HepG2 (cell line): ENCODE results near the gene LIME1. TPM values are rescaled to one million over a fixed set of nuclear protein-coding genes. Genes with fewer than 3 reads are reported as not detected.

Experiments used
- CHCHD3 ChIP-seq: sonication (generic); formaldehyde crosslinking; IDR thresholded peaks from 2 replicates; pipeline ENCODE4 v1.8.0; 2022; ENCODE audit warnings: mild to moderate bottlenecking, missing genetic modification reagents, moderate library complexity
- HHEX ChIP-seq: IDR thresholded peaks from 2 replicates; pipeline ENCODE4 v1.6.1; 2016; ENCODE audit warnings: control low read depth
- HIVEP1 ChIP-seq: sonication (generic); formaldehyde crosslinking; IDR thresholded peaks from 2 replicates; pipeline ENCODE4 v1.4.0; 2020; ENCODE audit warnings: mild to moderate bottlenecking, missing genetic modification reagents
- KDM2A ChIP-seq: sonication (generic); formaldehyde crosslinking; IDR thresholded peaks from 2 replicates; pipeline ENCODE4 v1.4.0; 2020; ENCODE audit warnings: low read depth, missing genetic modification reagents, borderline replicate concordance
- MLX ChIP-seq: IDR thresholded peaks from 2 replicates; pipeline ENCODE4 v1.6.1; 2016
- NR2F2 ChIP-seq: IDR thresholded peaks from 2 replicates; pipeline ENCODE4 v1.6.1; 2012; ENCODE audit warnings: low read depth, inconsistent platforms, borderline replicate concordance
- POLR2AphosphoS2 ChIP-seq: IDR thresholded peaks from 2 replicates; pipeline ENCODE4 v1.6.1; 2011; ENCODE audit warnings: low read depth, low read length, improper control_type of control experiment
- SNAPC2 ChIP-seq: sonication (generic); formaldehyde crosslinking; IDR thresholded peaks from 2 replicates; pipeline ENCODE4 v1.8.1; 2022; ENCODE audit warnings: mild to moderate bottlenecking, missing genetic modification reagents
- SRY ChIP-seq: sonication (generic); formaldehyde crosslinking; IDR thresholded peaks from 2 replicates; pipeline ENCODE4 v1.8.0; 2022; ENCODE audit warnings: mild to moderate bottlenecking, missing genetic modification reagents
- TBX3 ChIP-seq: fragments of 450-650 bp; IDR thresholded peaks from 2 replicates; pipeline ENCODE4 v1.6.1; 2017; ENCODE audit warnings: antibody characterized with exemption, mild to moderate bottlenecking, inconsistent platforms, borderline replicate concordance
- ZBTB38 ChIP-seq: sonication (generic); formaldehyde crosslinking; IDR thresholded peaks from 2 replicates; pipeline ENCODE4 v1.5.1; 2020; ENCODE audit warnings: mild to moderate bottlenecking, missing genetic modification reagents
- ZEB1 ChIP-seq: IDR thresholded peaks from 2 replicates; pipeline ENCODE4 v1.6.1; 2012; ENCODE audit warnings: mild to moderate bottlenecking, low read depth, inconsistent platforms; ENCODE audit not compliant: insufficient replicate concordance
- ZNF414 ChIP-seq: sonication (generic); formaldehyde crosslinking; IDR thresholded peaks from 2 replicates; pipeline ENCODE4 v1.5.0; 2020; ENCODE audit warnings: missing genetic modification reagents
- ZNF451 ChIP-seq: sonication (generic); formaldehyde crosslinking; IDR thresholded peaks from 2 replicates; pipeline ENCODE4 v1.5.0; 2020; ENCODE audit warnings: mild to moderate bottlenecking, missing genetic modification reagents
- ZNF674 ChIP-seq: sonication (generic); formaldehyde crosslinking; IDR thresholded peaks from 2 replicates; pipeline ENCODE4 v1.5.0; 2020; ENCODE audit warnings: low read depth, mild to moderate bottlenecking, missing genetic modification reagents
- ZNF83 ChIP-seq: sonication (generic); formaldehyde crosslinking; IDR thresholded peaks from 2 replicates; pipeline ENCODE4 v1.4.0; 2020; ENCODE audit warnings: missing genetic modification reagents, mild to moderate bottlenecking, borderline replicate concordance
- polyA plus RNA-seq, 8 experiments: library from polyadenylated mRNA; depleted of rRNA in 3 of 8; stranded (reverse) in 7 of 8; unstranded in 1 of 8; fragments of >200 nt; fragmentation: Illumina TruSeq in 4 of 8; extraction: Trizol in 4 of 8; gene quantifications; 2 replicates each; pipeline versions ENCODE4 v1.2.1 to v1.2.3, GENCODE V29; 2011 to 2016; ENCODE audit warnings: low read depth in 4 of 8, missing spikeins in 1 of 8, mixed read lengths in 1 of 8; ENCODE audit not compliant: insufficient read depth in 1 of 8
- total RNA-seq, 5 experiments: library from RNA; depleted of rRNA; stranded (reverse); fragments of >200 nt; fragmentation: Illumina TruSeq; extraction: Trizol; gene quantifications; 2 replicates each; pipeline ENCODE4 v1.2.3, GENCODE V29; 2016; ENCODE audit warnings: low read depth in 1 of 5
- TF ChIP-seq, protein P1 (sequence below): sonication (generic); formaldehyde crosslinking; IDR thresholded peaks from 2 replicates; pipeline ENCODE4 v1.5.1; 2020; ENCODE audit warnings: missing genetic modification reagents, mild to moderate bottlenecking, borderline replicate concordance
- TF ChIP-seq, protein P2 (sequence below), 2 experiments: fragments of 450-650 bp in 1 of 2; sonication (generic) in 1 of 2; formaldehyde crosslinking in 1 of 2; IDR thresholded peaks; 2 replicates each; pipeline versions ENCODE4 v1.6.1 to v1.8.0; 2016 to 2022; ENCODE audit warnings: antibody characterized with exemption in 1 of 2, mild to moderate bottlenecking in 1 of 2, missing genetic modification reagents in 1 of 2

The LIME1 gene
- total and polyA plus RNA-seq, 2 of the 13 experiments (the other 11 are each of a cell fraction or from before 2014, with no cell fraction given) = 13.0 to 61.5 TPM

DNA sequence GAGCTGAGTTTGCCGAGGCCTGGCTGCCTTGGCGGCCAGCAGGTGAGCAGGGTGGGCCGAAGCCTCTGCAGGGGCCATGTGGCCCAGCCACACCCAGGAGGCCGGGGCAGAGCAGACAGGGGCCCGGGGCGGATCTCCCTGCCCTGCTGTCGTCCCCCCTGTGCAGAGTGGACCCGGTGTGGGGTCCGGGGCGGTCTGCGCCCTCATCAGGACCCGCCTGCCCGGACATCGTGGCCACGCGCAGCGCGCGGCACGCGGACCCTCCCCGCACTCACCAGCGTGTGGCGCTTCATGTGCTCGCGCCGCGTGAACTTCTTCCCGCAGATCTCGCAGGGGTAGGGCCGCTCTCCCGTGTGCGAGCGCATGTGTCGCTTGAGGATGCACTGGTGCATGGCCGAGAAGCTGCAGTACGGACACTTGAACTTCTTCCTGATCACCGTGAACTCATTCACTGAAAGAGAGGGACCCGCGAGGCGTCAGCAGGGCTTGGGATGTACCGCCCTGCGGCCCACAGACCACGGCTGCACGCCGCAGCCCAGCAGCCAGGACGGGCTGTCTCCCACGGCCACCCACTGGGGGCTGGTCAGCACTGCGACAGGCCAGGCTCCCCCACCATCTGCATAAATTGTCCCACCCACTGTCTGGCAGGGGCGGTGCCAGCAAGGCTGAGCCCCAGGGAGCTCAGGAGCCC lies 16.1 kb downstream of the LIME1 start (continued):
- TF ChIP-seq, protein P1, sequence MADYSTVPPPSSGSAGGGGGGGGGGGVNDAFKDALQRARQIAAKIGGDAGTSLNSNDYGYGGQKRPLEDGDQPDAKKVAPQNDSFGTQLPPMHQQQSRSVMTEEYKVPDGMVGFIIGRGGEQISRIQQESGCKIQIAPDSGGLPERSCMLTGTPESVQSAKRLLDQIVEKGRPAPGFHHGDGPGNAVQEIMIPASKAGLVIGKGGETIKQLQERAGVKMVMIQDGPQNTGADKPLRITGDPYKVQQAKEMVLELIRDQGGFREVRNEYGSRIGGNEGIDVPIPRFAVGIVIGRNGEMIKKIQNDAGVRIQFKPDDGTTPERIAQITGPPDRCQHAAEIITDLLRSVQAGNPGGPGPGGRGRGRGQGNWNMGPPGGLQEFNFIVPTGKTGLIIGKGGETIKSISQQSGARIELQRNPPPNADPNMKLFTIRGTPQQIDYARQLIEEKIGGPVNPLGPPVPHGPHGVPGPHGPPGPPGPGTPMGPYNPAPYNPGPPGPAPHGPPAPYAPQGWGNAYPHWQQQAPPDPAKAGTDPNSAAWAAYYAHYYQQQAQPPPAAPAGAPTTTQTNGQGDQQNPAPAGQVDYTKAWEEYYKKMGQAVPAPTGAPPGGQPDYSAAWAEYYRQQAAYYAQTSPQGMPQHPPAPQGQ (CRISPR knock-in tag) = no peak
- TF ChIP-seq MLX (no peak), SRY (CRISPR knock-in tag) (no peak), ZNF451 (CRISPR knock-in tag) (no peak), NR2F2 (no peak), ZNF674 (no peak), HHEX (CRISPR knock-in tag) (no peak), HIVEP1 (no peak; the same call in 1 of the 2 replicates), ZEB1 (no peak), KDM2A (no peak), ZNF83 (CRISPR knock-in tag) (no peak), ZNF414 (CRISPR knock-in tag) (no peak), CHCHD3 (CRISPR knock-in tag) (0 out of 2 replicates have a peak, but pooled peaks have one; percentile 53), POLR2AphosphoS2 (no peak), ZBTB38 (CRISPR knock-in tag) (peak; percentile 94), SNAPC2 (CRISPR knock-in tag) (no peak), TBX3 (no peak)
- TF ChIP-seq, protein P2, sequence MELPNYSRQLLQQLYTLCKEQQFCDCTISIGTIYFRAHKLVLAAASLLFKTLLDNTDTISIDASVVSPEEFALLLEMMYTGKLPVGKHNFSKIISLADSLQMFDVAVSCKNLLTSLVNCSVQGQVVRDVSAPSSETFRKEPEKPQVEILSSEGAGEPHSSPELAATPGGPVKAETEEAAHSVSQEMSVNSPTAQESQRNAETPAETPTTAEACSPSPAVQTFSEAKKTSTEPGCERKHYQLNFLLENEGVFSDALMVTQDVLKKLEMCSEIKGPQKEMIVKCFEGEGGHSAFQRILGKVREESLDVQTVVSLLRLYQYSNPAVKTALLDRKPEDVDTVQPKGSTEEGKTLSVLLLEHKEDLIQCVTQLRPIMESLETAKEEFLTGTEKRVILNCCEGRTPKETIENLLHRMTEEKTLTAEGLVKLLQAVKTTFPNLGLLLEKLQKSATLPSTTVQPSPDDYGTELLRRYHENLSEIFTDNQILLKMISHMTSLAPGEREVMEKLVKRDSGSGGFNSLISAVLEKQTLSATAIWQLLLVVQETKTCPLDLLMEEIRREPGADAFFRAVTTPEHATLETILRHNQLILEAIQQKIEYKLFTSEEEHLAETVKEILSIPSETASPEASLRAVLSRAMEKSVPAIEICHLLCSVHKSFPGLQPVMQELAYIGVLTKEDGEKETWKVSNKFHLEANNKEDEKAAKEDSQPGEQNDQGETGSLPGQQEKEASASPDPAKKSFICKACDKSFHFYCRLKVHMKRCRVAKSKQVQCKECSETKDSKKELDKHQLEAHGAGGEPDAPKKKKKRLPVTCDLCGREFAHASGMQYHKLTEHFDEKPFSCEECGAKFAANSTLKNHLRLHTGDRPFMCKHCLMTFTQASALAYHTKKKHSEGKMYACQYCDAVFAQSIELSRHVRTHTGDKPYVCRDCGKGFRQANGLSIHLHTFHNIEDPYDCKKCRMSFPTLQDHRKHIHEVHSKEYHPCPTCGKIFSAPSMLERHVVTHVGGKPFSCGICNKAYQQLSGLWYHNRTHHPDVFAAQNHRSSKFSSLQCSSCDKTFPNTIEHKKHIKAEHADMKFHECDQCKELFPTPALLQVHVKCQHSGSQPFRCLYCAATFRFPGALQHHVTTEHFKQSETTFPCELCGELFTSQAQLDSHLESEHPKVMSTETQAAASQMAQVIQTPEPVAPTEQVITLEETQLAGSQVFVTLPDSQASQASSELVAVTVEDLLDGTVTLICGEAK (IDR thresholded peaks at IDR 0.05) = no peak
- TF ChIP-seq, protein P2 (CRISPR knock-in tag; IDR thresholded peaks at IDR 0.05) = 0 out of 2 replicates have a peak, but pooled peaks have one; percentile 9
